ENCODE results near the gene CNTN2.

The CNTN2 gene

DNA sequence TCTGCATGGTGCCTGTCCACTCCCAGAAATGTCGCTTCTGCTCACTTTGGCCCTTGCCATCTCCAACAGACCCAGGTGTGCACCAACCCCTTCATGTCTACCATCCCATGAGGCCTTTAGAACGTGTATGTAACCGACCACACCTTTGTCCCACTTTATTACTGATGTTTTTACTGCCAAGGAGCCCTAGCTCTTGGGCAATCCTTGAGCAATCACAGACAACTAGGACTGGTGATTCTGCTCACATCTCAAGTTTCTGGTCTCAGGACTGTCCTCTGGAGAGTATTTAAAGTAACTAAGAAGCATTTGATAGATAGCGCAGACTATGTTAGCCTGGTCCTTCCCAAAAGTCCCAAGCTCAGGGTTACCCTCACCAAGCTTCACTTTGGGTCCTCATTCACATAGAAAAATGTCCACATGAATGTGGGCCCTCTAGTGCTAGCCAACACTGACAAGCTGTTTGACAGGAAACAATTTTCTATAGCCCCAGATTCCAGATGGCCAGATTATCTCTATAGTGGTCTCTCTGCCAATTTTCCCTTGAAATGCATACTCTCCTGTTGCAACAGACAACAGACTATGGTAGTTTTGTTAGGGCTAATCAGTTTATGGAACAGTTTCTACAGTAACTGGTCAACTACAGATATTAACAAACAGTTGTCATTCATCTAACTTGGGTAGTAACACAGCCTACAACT lies 48.2 kb downstream of the CNTN2 start:
- Histone ChIP-seq H3K4me1 (ENCODE audit: control insufficient read depth, insufficient read depth, low read length, poor library complexity, severe bottlenecking) (no peaks in the 10 kb centered on the region), H3K4me3 (ENCODE audit: extremely low read depth, insufficient read depth, low read length, poor library complexity, severe bottlenecking) (no peak overlapping the region), H3K9me3 (ENCODE audit: control insufficient read depth, low read length) (no peaks in the 10 kb centered on the region), H3K27ac (ENCODE audit: low read depth, low read length, severe bottlenecking) (no peak overlapping the region), H3K36me3 (ENCODE audit: control insufficient read depth, insufficient read depth, low read length) (peaks cover 84% of the 10 kb centered on the region)
- 84 to 100% methylated on average over 4 of the region's 4 CpGs for WGBS, 2 experiments (ENCODE audit: insufficient coverage in 2 of 2)

DNA sequence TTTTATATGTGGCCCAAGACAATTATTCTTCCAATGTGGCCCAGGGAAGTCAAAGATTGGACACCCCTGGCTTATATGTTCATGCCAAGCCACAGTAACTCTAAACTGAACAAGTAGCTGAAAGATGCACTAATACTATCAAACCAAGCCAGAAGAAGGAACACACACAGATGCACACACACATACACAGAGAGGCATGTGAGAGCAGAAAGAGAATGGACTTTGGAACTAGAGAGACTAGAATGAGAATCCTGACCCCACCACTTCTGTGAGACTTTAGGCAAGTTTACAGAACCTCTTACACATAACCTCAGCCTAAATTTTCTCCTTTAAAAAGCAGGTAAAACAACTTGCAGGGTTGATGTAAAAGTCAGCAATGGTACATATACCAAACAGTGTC lies 52.4 kb downstream of the CNTN2 start:
- no peaks in the 10 kb centered on the region for H3K4me1 ChIP-seq (ENCODE audit: control insufficient read depth, insufficient read depth, low read length, poor library complexity, severe bottlenecking)
- H3K36me3 ChIP-seq (ENCODE audit: control insufficient read depth, insufficient read depth, low read length) = peaks cover 87% of the 10 kb centered on the region
- H3K9me3 ChIP-seq (ENCODE audit: control insufficient read depth, low read length) = no peaks in the 10 kb centered on the region
- H3K4me3 ChIP-seq (ENCODE audit: extremely low read depth, insufficient read depth, low read length, poor library complexity, severe bottlenecking) = no peak overlapping the region
- no peak overlapping the region for H3K27ac ChIP-seq (ENCODE audit: low read depth, low read length, severe bottlenecking)

DNA sequence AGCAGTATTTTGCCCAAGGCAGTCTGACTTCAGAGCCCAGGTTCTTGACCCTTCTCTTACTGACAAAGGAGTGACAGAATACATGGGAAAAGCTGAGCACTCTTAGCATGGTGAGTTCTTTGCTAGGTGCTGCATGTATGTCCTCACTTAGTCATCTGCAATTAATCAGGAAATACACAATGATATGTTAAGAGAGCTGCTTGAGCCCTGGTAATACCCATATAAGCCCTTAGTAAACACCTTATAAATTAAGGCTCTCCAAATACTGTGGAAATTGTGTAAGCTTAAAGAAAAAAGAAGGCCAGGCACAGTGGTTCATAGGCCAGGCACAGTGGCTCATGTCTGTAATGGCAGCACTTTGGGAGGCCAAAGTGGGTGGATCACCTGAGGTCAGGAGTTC lies 55.2 kb downstream of the CNTN2 start:
- no peaks in the 10 kb centered on the region for H3K4me1 ChIP-seq (ENCODE audit: control insufficient read depth, insufficient read depth, low read length, poor library complexity, severe bottlenecking)
- H3K27ac ChIP-seq (ENCODE audit: low read depth, low read length, severe bottlenecking) = no peak overlapping the region
- no peaks in the 10 kb centered on the region for H3K9me3 ChIP-seq (ENCODE audit: control insufficient read depth, low read length)
- peaks cover 90% of the 10 kb centered on the region for H3K36me3 ChIP-seq (ENCODE audit: control insufficient read depth, insufficient read depth, low read length)
- H3K4me3 ChIP-seq (ENCODE audit: extremely low read depth, insufficient read depth, low read length, poor library complexity, severe bottlenecking) = no peak overlapping the region

DNA sequence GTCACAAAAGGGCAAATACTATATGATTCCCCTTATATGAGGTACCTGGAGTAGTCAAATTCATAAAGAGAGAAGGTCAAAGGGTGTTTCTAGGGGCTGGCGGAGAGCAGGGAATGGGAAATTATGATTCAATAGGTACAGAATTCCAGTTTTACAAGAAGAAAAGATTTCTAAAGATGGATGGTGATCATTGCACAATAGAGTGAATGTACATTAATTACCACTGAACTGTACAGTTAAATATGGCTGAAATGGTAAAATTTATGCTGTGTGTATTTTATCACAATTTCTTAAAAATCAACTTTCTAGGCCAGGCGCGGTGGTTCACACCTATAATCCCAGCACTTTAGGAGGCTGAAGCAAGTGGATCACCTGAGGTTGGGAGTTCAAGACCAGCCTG lies 59.4 kb downstream of the CNTN2 start:
- 100% methylated on average over 1 of the region's 3 CpGs; no CpG with 5 or more reads in 1 of the 2 experiments for WGBS, 2 experiments (ENCODE audit: insufficient coverage in 2 of 2)
- no peak overlapping the region for H3K27ac ChIP-seq (ENCODE audit: low read depth, low read length, severe bottlenecking)

DNA sequence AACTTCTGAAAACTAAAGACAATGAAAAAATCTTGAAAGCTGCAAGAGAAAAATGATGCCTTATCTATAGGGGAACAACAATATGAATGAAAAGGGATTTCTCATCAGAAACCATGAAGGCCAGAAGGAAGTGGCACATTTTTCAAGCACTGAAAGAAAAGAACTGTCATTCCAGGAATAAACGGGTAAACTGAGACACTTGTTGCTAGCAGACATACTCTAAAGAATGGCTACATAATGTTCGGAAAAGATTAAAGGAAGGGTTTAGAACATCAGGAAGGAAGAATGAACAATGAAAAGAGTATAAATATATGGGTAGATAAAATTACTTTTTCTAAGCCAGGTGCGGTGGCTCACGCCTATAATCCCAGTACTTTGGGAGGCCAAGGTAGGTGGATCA lies 64.3 kb downstream of the CNTN2 start:
- WGBS, 2 experiments (ENCODE audit: insufficient coverage in 2 of 2) = 92 to 96% methylated on average over 4 of the region's 4 CpGs
- H3K27ac ChIP-seq (ENCODE audit: low read depth, low read length, severe bottlenecking) = no peak overlapping the region
- no peaks in the 10 kb centered on the region for H3K9me3 ChIP-seq (ENCODE audit: control insufficient read depth, low read length)
- peaks cover 57% of the 10 kb centered on the region for H3K36me3 ChIP-seq (ENCODE audit: control insufficient read depth, insufficient read depth, low read length)
- H3K4me1 ChIP-seq (ENCODE audit: control insufficient read depth, insufficient read depth, low read length, poor library complexity, severe bottlenecking) = no peaks in the 10 kb centered on the region
- no peak overlapping the region for H3K4me3 ChIP-seq (ENCODE audit: extremely low read depth, insufficient read depth, low read length, poor library complexity, severe bottlenecking)

More for the DNA sequence above, 59.4 kb downstream of the CNTN2 start:
- no peaks in the 10 kb centered on the region for H3K9me3 ChIP-seq (ENCODE audit: control insufficient read depth, low read length)
- H3K36me3 ChIP-seq (ENCODE audit: control insufficient read depth, insufficient read depth, low read length) = peaks cover 86% of the 10 kb centered on the region
- no peaks in the 10 kb centered on the region for H3K4me1 ChIP-seq (ENCODE audit: control insufficient read depth, insufficient read depth, low read length, poor library complexity, severe bottlenecking)
- H3K4me3 ChIP-seq (ENCODE audit: extremely low read depth, insufficient read depth, low read length, poor library complexity, severe bottlenecking) = no peak overlapping the region

DNA sequence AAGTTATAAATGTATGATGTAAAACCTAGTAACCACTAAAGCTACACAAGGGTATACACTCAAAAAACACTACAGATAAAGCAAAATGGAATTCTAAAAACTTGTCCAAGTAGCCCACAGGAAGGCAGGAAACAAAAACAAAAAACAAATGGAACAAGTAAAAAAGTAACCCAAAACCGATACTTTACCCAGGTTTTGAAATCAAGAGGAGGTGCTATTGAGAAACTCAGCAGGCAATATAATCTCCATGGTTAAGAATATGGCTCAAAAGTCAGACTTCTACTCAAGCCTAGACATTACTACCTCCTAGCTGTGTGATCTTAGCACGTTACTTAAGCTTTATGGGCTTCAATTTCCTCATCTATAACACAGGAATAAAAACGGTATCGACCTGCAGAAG lies 65.5 kb downstream of the CNTN2 start:
- H3K27ac ChIP-seq (ENCODE audit: low read depth, low read length, severe bottlenecking) = no peak overlapping the region
- H3K4me3 ChIP-seq (ENCODE audit: extremely low read depth, insufficient read depth, low read length, poor library complexity, severe bottlenecking) = no peak overlapping the region
- H3K4me1 ChIP-seq (ENCODE audit: control insufficient read depth, insufficient read depth, low read length, poor library complexity, severe bottlenecking) = no peaks in the 10 kb centered on the region
- WGBS, 2 experiments (ENCODE audit: insufficient coverage in 2 of 2) = 100% methylated on average over 1 to 2 of the region's 4 CpGs
- no peaks in the 10 kb centered on the region for H3K9me3 ChIP-seq (ENCODE audit: control insufficient read depth, low read length)
- peaks cover 58% of the 10 kb centered on the region for H3K36me3 ChIP-seq (ENCODE audit: control insufficient read depth, insufficient read depth, low read length)

DNA sequence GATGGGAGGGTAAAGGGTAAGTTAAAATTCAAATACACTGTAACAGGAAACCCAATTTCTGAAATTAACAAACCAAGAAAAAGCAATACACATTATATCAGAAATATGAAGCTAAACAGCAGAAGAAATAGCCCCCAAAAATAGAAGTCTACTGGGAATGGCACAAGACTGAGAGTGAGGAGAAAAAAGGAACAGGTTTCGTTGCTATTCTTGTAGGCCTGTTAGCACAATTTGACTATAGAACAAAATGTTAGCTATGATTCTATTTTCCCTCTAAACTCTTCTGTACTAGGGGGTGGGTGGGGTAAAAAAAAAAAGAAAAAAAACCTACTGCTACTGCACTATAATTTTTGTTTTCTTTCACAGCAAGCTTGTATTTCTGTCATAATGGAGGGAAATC lies 66.3 kb downstream of the CNTN2 start:
- no CpG with 5 or more reads among the region's 1 CpG for WGBS, 2 experiments (ENCODE audit: insufficient coverage in 2 of 2)
- Histone ChIP-seq H3K36me3 (ENCODE audit: control insufficient read depth, insufficient read depth, low read length) (peaks cover 55% of the 10 kb centered on the region), H3K27ac (ENCODE audit: low read depth, low read length, severe bottlenecking) (no peak overlapping the region)

DNA sequence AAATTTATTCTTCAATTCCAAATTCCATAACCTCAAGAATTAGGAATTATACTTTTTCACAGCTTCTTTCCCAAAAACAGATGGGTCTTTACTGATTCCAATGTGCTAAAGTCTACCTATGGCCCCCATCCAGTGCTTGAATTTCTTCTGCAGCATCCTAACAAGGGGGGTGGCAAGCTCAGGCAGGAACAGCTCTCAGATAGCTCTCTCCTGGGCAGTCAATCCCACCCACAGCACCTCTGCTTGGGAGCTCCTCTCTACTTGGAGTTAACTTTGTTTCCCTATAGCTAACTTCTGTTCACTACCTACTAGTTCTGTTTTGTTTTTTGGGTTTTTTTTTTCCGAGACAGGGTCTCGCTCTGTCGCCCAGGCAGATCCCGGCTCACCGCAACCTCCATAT lies 66.7 kb downstream of the CNTN2 start:
- Histone ChIP-seq H3K4me3 (ENCODE audit: extremely low read depth, insufficient read depth, low read length, poor library complexity, severe bottlenecking) (no peak overlapping the region), H3K9me3 (ENCODE audit: control insufficient read depth, low read length) (no peaks in the 10 kb centered on the region), H3K4me1 (ENCODE audit: control insufficient read depth, insufficient read depth, low read length, poor library complexity, severe bottlenecking) (no peaks in the 10 kb centered on the region), H3K36me3 (ENCODE audit: control insufficient read depth, insufficient read depth, low read length) (peaks cover 55% of the 10 kb centered on the region), H3K27ac (ENCODE audit: low read depth, low read length, severe bottlenecking) (no peak overlapping the region)
- 96 to 100% methylated on average over 4 to 5 of the region's 5 CpGs for WGBS, 2 experiments (ENCODE audit: insufficient coverage in 2 of 2)

More for the DNA sequence above, 66.3 kb downstream of the CNTN2 start:
- H3K4me1 ChIP-seq (ENCODE audit: control insufficient read depth, insufficient read depth, low read length, poor library complexity, severe bottlenecking) = no peaks in the 10 kb centered on the region
- no peak overlapping the region for H3K4me3 ChIP-seq (ENCODE audit: extremely low read depth, insufficient read depth, low read length, poor library complexity, severe bottlenecking)
- H3K9me3 ChIP-seq (ENCODE audit: control insufficient read depth, low read length) = no peaks in the 10 kb centered on the region

DNA sequence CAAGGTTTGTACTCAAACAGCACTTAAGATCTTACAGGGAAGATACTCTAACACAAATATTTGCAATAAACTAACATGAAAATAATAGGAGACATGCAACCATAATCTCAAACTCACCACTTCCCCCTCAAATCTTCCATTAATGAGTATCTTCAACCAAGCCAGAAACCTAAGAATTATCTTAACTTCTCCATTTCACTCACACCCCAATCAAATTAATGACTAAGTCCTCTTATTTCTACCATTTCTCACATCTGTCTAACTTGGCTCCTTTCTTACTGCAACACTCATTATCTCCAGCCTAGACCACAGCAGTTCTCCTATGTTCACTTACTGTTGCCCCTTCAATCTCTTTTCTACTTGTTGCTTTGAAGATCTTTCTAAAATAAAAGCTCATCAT lies 68.3 kb downstream of the CNTN2 start:
- no peaks in the 10 kb centered on the region for H3K9me3 ChIP-seq (ENCODE audit: control insufficient read depth, low read length)
- no peak overlapping the region for H3K27ac ChIP-seq (ENCODE audit: low read depth, low read length, severe bottlenecking)
- H3K4me1 ChIP-seq (ENCODE audit: control insufficient read depth, insufficient read depth, low read length, poor library complexity, severe bottlenecking) = no peaks in the 10 kb centered on the region
- no peak overlapping the region for H3K4me3 ChIP-seq (ENCODE audit: extremely low read depth, insufficient read depth, low read length, poor library complexity, severe bottlenecking)
- peaks cover 50% of the 10 kb centered on the region for H3K36me3 ChIP-seq (ENCODE audit: control insufficient read depth, insufficient read depth, low read length)

DNA sequence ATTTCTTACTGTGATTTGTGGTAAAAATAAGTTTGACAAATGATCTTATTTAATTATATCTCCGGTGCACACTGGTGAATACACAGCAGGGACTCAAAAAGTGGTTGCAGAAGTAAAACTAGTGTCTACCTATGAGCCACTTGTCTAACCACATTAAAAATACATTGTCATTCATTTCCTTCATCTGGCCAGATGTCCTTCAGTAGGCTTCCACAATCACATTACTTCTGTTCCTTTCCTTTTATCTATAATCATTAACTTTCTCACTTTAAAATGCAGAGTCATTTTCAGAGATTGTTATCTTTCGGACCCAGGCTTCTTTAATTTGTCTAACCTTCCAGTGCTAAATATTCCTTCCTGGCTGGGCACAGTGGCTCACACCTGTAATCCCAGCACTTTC lies 75.7 kb downstream of the CNTN2 start:
- Histone ChIP-seq H3K4me3 (ENCODE audit: extremely low read depth, insufficient read depth, low read length, poor library complexity, severe bottlenecking) (no peak overlapping the region), H3K9me3 (ENCODE audit: control insufficient read depth, low read length) (no peaks in the 10 kb centered on the region), H3K4me1 (ENCODE audit: control insufficient read depth, insufficient read depth, low read length, poor library complexity, severe bottlenecking) (peaks cover 4% of the 10 kb centered on the region), H3K36me3 (ENCODE audit: control insufficient read depth, insufficient read depth, low read length) (peaks cover 37% of the 10 kb centered on the region), H3K27ac (ENCODE audit: low read depth, low read length, severe bottlenecking) (no peak overlapping the region)
- WGBS, 2 experiments (ENCODE audit: insufficient coverage in 2 of 2) = 89 to 90% methylated on average over 1 to 2 of the region's 2 CpGs

DNA sequence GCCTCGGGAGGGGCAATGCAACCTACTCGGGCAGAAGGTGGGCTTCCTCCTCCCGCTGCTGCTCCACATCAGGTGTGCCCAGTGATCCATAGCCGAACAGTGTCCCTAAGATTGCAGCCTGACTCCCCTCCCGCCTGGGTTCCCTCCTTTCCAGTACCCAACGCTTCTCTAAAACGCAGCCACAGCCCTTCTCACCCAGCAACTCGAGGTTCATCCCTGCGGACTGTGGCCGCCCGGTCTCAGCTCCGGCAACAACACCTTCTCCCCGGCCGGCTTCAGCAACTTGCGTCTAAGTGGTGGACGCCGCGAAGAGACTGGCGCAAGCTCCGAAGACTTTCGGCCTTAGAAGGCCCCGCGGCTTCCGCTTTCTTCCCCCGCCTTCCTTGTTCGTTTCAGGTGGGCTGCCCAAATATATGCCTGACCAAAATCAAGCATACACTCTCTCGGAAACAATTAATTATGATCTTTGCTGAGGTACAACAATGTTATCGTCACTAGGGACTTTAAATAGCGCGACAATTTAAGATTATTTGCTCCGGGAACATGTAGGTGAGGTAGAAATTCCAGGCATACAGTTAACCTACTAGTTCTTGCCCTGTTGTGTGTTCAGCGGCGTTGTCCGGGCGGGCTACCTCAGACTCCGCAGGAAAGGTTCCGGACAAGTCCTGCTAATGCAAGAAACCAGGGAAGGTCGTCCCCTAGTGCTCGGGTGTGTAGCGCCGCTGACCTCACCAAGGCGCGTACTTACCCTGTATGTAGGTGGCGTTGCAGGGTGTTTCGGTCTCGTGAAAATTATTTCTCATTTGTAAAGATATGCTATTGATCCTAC lies 78.9 kb downstream of the CNTN2 start, which contains the start of gene RBBP5:
Gene RBBP5, minus strand, starts transcription at position 319 of the 829 bp plus-strand sequence. Its CDS starts 105 bp downstream, at position 214.
- H3K4me3 ChIP-seq (ENCODE audit: extremely low read depth, insufficient read depth, low read length, poor library complexity, severe bottlenecking) = peak within 1 kb of the TSS; percentile 98
- peaks cover 4% of the 10 kb centered on the region for H3K4me1 ChIP-seq (ENCODE audit: control insufficient read depth, insufficient read depth, low read length, poor library complexity, severe bottlenecking)
- peak within 1 kb of the TSS; percentile 99 for H3K27ac ChIP-seq (ENCODE audit: low read depth, low read length, severe bottlenecking)
- 0% methylated on average over 39 to 40 of the region's 46 CpGs for WGBS, 2 experiments (ENCODE audit: insufficient coverage in 2 of 2)
- no peaks in the 10 kb centered on the region for H3K9me3 ChIP-seq (ENCODE audit: control insufficient read depth, low read length)
- H3K36me3 ChIP-seq (ENCODE audit: control insufficient read depth, insufficient read depth, low read length) = peaks cover 19% of the 10 kb centered on the region
